GM21529 (cell line): ENCODE data around the gene DERL3.

Experiments used
- ATAC-seq: cut with Tn5 transposase; IDR thresholded peaks from one replicate; pipeline ENCODE4 v1.9.1; 2021; ENCODE audit not compliant: unreplicated experiment

The DERL3 gene

GRCh38 chr22:23832226-23833016 is 6.4 kb downstream of the DERL3 start:
- ATAC-seq, result no peak

- no peak for ATAC-seq
Measured at GRCh38 chr22:23831781-23832180, 7.0 kb downstream of the DERL3 start.

- ATAC-seq, result no peak
Measured at GRCh38 chr22:23831261-23831660, 7.5 kb downstream of the DERL3 start.

GRCh38 chr22:23829845-23830372 is 8.9 kb downstream of the DERL3 start:
- no peak for ATAC-seq

GRCh38 chr22:23828800-23829680 is 9.8 kb downstream of the DERL3 start:
- ATAC-seq, result no peak

GRCh38 chr22:23827351-23827995 is 11.3 kb downstream of the DERL3 start:
- ATAC-seq, result no peak

- ATAC-seq, result no peak
Measured at GRCh38 chr22:23826510-23827350, 12.1 kb downstream of the DERL3 start.

GRCh38 chr22:23825246-23825905 is 13.4 kb downstream of the DERL3 start:
- no peak for ATAC-seq

GRCh38 chr22:23824476-23825245 is 14.1 kb downstream of the DERL3 start:
- ATAC-seq, result no peak

GRCh38 chr22:23823331-23823791 is 15.4 kb downstream of the DERL3 start:
- ATAC-seq, result no peak

GRCh38 chr22:23822101-23822671 is 16.6 kb downstream of the DERL3 start:
- ATAC-seq, result no peak

GRCh38 chr22:23820748-23821211 is 18.0 kb downstream of the DERL3 start:
- no peak for ATAC-seq

GRCh38 chr22:23818541-23818940 is 20.3 kb downstream of the DERL3 start:
- no peak for ATAC-seq

- no peak for ATAC-seq
Measured at GRCh38 chr22:23817146-23817545, 21.7 kb downstream of the DERL3 start.

- no peak for ATAC-seq
Measured at GRCh38 chr22:23816156-23816976, 22.4 kb downstream of the DERL3 start.

GRCh38 chr22:23815541-23816155 is 23.2 kb downstream of the DERL3 start:
- no peak for ATAC-seq

GRCh38 chr22:23812378-23812777 is 26.4 kb downstream of the DERL3 start:
- ATAC-seq, result no peak
